Body of pancreas (tissue), 4 donors: Measurements from ENCODE around the gene LIMK1. TPM values are rescaled to one million over a fixed set of nuclear protein-coding genes. Genes with fewer than 3 reads are reported as not detected.

Source experiments
- ATAC-seq: fragments of 150-250 bp; one replicate; pipeline ENCODE4 v1.9.1; 2016
- DNase-seq, 4 donors: peaks; one replicate each; pipeline ENCODE4 v3.0.0-alpha.2; 2019
- H3K27ac ChIP-seq, 4 donors: fragments of 200-600 bp; sonication (generic); 1 replicate in 3 of 4; 2 replicates in 1 of 4; pipeline versions ENCODE4 v1.5.1 to v1.6.1; 2016 to 2019; ENCODE audit warnings: mild to moderate bottlenecking in 1 of 4, mixed read lengths in 1 of 4, moderate library complexity in 1 of 4
- H3K27me3 ChIP-seq, 2 donors: fragments of 200-600 bp; sonication (generic); one replicate each; pipeline ENCODE4 v1.6.0; 2016; ENCODE audit warnings: mild to moderate bottlenecking in 1 of 2
- H3K36me3 ChIP-seq, 2 donors: fragments of 200-600 bp; sonication (generic); replicated peaks in 1 of 2; 2 replicates each; pipeline ENCODE4 v1.5.1; 2016; ENCODE audit warnings: low read depth in 2 of 2; ENCODE audit not compliant: insufficient read depth in 1 of 2
- H3K4me1 ChIP-seq: fragments of 200-600 bp; sonication (generic); one replicate; pipeline ENCODE4 v1.6.0; 2016
- H3K4me3 ChIP-seq, 2 donors: fragments of 200-600 bp; sonication (generic); 1 replicate in 1 of 2; 2 replicates in 1 of 2; pipeline ENCODE4 v1.5.1; 2016 to 2019
- H3K9me3 ChIP-seq, 3 donors: fragments of 200-600 bp; sonication (generic); 1 replicate in 2 of 3; 2 replicates in 1 of 3; pipeline ENCODE4 v1.5.1; 2016
- POLR2A ChIP-seq, 3 donors: fragments of 450-650 bp; IDR thresholded peaks; one replicate each; pipeline ENCODE4 v1.6.1; 2016; ENCODE audit warnings: antibody characterized with exemption in 3 of 3, mild to moderate bottlenecking in 2 of 3
- WGBS, 2 donors: methylation state at CpG; one replicate each; pipeline ENCODE4 v1.1.5; 2017; 5-methylcytosine and 5-hydroxymethylcytosine counted together
- intact Hi-C: fragments of 100-400 bp; cut with DNase I; formaldehyde crosslinking; loops from one replicate; pipeline ENCODE4 v1.15.1; 2023
- total RNA-seq, 2 donors: library from RNA; depleted of rRNA; stranded (reverse); fragments of >200 nt; gene quantifications; one replicate each; pipeline ENCODE4 v1.1.0, GENCODE V29; 2016
- TF ChIP-seq, protein P1 (sequence below), 7 experiments: fragments of 450-650 bp in 4 of 7; fragments of 200-600 bp in 3 of 7; sonication (generic) in 3 of 7; IDR thresholded peaks; one replicate each; pipeline ENCODE4 v1.5.1; 2016 to 2019; ENCODE audit warnings: antibody characterized with exemption in 7 of 7

The LIMK1 gene
- total RNA-seq, 2 donors from 2014 or later = 10.1 to 27.4 TPM

- intact Hi-C loops = no loop called here
- 86 to 91% methylated on average over 2 of the region's 2 CpGs for WGBS, 2 donors
These were observed 5.1 kb upstream of the LIMK1 start for GRCh38 chr7:74078461-74078860.

DNA sequence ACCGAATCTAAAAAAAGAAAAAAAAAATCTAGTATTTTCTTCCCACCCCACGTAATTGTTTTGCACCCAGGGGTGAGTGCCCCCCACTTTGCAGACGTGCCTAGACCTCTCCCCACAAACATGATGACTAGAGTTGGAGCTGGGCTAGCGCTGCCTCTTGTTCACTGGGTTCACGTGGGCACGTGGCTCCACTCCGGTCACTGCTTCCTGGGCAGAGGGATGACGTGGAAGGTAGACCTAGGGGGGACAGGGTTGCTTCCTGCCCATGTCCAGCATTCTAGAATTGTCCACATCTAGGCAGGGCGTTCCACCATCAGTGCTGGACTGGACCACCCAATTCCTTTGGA, 861 bp upstream of the LIMK1 start:
- H3K4me3 ChIP-seq = no peak overlapping the region
- 77 to 90% methylated on average over 8 to 9 of the region's 9 CpGs for WGBS, 2 donors

More at GRCh38 chr7:74078461-74078860, 5.1 kb upstream of the LIMK1 start:
- Histone ChIP-seq H3K4me1 (peaks cover 7% of the 10 kb centered on the region), H3K27me3 (no peaks in the 10 kb centered on the region), H3K36me3 (no peaks in the 10 kb centered on the region), H3K27ac (no peak overlapping the region), H3K9me3 (no peaks in the 10 kb centered on the region), H3K4me3 (no peak overlapping the region)
- no peak for ATAC-seq
- no peak for DNase-seq
- no peak for TF ChIP-seq POLR2A (IDR thresholded peaks at IDR 0.05)
- TF ChIP-seq, protein P1, sequence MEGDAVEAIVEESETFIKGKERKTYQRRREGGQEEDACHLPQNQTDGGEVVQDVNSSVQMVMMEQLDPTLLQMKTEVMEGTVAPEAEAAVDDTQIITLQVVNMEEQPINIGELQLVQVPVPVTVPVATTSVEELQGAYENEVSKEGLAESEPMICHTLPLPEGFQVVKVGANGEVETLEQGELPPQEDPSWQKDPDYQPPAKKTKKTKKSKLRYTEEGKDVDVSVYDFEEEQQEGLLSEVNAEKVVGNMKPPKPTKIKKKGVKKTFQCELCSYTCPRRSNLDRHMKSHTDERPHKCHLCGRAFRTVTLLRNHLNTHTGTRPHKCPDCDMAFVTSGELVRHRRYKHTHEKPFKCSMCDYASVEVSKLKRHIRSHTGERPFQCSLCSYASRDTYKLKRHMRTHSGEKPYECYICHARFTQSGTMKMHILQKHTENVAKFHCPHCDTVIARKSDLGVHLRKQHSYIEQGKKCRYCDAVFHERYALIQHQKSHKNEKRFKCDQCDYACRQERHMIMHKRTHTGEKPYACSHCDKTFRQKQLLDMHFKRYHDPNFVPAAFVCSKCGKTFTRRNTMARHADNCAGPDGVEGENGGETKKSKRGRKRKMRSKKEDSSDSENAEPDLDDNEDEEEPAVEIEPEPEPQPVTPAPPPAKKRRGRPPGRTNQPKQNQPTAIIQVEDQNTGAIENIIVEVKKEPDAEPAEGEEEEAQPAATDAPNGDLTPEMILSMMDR (IDR thresholded peaks at IDR 0.05) = no peak

GRCh38 chr7:74083928-74084721, 521 bp downstream of the LIMK1 start:
- intact Hi-C loops = no loop called here
- H3K4me3 ChIP-seq = peak overlapping the region; percentile 54 to 66
- WGBS, 2 donors = 1% methylated on average over 52 of the region's 61 CpGs; no CpG with 5 or more reads in 1 of the 2 donors
- H3K36me3 ChIP-seq = no peaks in the 10 kb centered on the region
- peaks cover 23% of the 10 kb centered on the region for H3K4me1 ChIP-seq
- TF ChIP-seq, protein P1 (IDR thresholded peaks at IDR 0.05) = no peak
- peak in 1 of 3 donors; percentile 9 for TF ChIP-seq POLR2A (IDR thresholded peaks at IDR 0.05)
- peak overlapping the region in 3 of 4 donors; percentile 25 to 43 (median 42) for H3K27ac ChIP-seq
- no peaks in the 10 kb centered on the region for H3K27me3 ChIP-seq
- ATAC-seq = peak; percentile 70
- no peaks in the 10 kb centered on the region for H3K9me3 ChIP-seq
- peak in 2 of 4 donors; percentile 32 to 37 for DNase-seq

More for the DNA sequence above, 861 bp upstream of the LIMK1 start:
- ATAC-seq (no peak), DNase-seq (no peak)
- no peaks in the 10 kb centered on the region for H3K27me3 ChIP-seq
- no peaks in the 10 kb centered on the region for H3K9me3 ChIP-seq
- peaks cover 23% of the 10 kb centered on the region for H3K4me1 ChIP-seq
- H3K27ac ChIP-seq = no peak overlapping the region
- intact Hi-C loops = no loop called here
- TF ChIP-seq, protein P1 (IDR thresholded peaks at IDR 0.05) = no peak
- no peak for TF ChIP-seq POLR2A (IDR thresholded peaks at IDR 0.05)
- no peaks in the 10 kb centered on the region for H3K36me3 ChIP-seq

DNA sequence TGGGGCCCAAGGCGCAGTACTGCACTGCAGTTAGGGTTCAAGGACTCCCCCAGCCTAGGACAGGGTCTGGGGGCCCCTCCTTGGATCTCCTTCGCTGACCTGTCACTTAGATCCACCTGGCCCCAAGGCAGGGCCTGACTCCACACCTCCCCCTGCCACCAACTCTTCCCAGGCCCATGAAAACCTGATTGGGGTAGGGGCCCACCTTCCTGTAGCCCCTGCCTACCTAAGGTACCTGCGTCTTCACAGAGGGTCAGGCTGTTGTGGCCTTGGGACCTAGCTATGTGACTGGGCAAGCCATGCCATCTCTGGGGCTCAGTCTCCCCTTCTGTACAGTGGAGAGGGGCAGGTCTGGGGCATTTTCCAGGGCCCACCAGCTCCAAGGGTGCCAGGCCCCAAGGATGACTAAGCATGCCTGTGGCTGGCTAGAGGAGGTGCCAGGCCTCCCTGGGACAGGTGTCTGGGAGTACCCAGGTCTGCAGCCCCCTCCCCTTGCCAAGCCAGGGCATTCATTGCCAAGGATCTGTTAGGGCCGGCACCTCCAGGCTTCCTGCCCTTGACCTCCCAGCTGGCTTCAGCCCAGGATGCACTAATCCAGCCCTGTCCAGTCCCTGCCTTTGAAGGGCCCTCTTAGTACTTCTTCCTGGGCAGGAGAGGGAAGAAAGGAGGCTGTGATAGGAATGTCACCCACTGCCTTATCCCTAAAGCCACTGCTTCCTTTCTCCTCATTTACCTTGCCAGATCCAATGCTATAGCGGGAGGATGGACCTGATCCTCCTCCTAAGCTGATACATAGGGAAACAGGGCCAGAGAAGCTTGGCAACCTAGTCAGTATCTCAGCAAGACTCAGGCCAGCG, 1.3 kb downstream of the LIMK1 start:
- Histone ChIP-seq H3K4me3 (no peak overlapping the region), H3K27me3 (no peaks in the 10 kb centered on the region), H3K27ac (peak overlapping the region in 2 of 4 donors; percentile 25 to 42), H3K4me1 (peaks cover 23% of the 10 kb centered on the region), H3K36me3 (no peaks in the 10 kb centered on the region), H3K9me3 (no peaks in the 10 kb centered on the region)
- no peak for ATAC-seq
- 60 to 64% methylated on average over 4 to 6 of the region's 6 CpGs for WGBS, 2 donors
- TF ChIP-seq POLR2A (IDR thresholded peaks at IDR 0.05) = no peak
- TF ChIP-seq, protein P1 (IDR thresholded peaks at IDR 0.05) = no peak
- DNase-seq = no peak
- intact Hi-C loops = no loop called here
